ENCODE data around the gene FMN1. TPM values are rescaled to one million over a fixed set of nuclear protein-coding genes. Genes with fewer than 3 reads are reported as not detected.
A peak's percentile ranks its signal among the peaks of the same experiment; 100 is the strongest.

The FMN1 gene
- polyA plus RNA-seq, 3 donors = 0.28 to 3.7 (median 0.34) TPM

DNA sequence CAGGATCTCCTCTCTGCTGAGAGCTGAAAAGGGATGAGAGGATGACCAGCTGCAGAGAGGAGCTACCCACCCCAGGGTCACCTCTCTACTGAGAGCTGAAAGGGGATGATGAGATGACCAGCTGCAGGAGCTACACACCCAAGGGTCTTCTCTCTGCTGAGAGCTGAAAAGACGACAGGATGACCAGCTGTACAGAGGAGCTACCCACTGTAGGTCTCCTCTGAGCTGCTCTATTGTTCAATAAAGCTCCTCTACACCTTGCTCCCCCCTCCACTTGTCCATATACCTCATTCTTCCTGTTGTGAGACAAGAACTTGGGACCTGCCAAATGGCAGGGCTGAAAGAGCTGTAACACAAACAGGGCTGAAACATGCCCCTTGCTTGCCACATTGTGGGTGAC is 149.9 kb downstream of the FMN1 start:
- H3K4me3 Mint-ChIP-seq = no peak overlapping the region
- no peak overlapping the region for H2AFZ ChIP-seq (ENCODE audit: insufficient read depth, low read depth, low read length, poor library complexity, severe bottlenecking)
- H3K79me2 ChIP-seq (ENCODE audit: insufficient read depth, low read length) = no peaks in the 10 kb centered on the region
- WGBS (ENCODE audit: insufficient coverage) = 100% methylated on average over 1 of the region's 1 CpG
- H3K36me3 Mint-ChIP-seq = peaks cover 0 to 10% of the 10 kb centered on the region in 2 donors
- H3K9me3 ChIP-seq (replicated peaks in 1 of 2; ENCODE audit: control insufficient read depth in 1 of 2, insufficient read depth in 1 of 2, low read length in 2 of 2) = peaks cover 28 to 40% of the 10 kb centered on the region in 2 donors
- peak overlapping the region in 2 of 7 donors; percentile 13 to 50 for H3K27ac Mint-ChIP-seq
- no peaks in the 10 kb centered on the region for H3K27me3 ChIP-seq (ENCODE audit: control insufficient read depth in 2 of 2, insufficient read depth in 2 of 2, low read length in 2 of 2)
- intact Hi-C loops (cut with micrococcal nuclease) = no loop called here
- no peak overlapping the region for H3K27ac ChIP-seq (ENCODE audit: low read depth in 1 of 2, low read length in 2 of 2)
- no peak overlapping the region for H3K9ac ChIP-seq (ENCODE audit: insufficient read depth, low read length, poor library complexity, severe bottlenecking)
- H3K9me3 Mint-ChIP-seq = peaks cover 23 to 47% (median 37%) of the 10 kb centered on the region in 7 donors
- no peak for DNase-seq
- no peaks in the 10 kb centered on the region for H3K36me3 ChIP-seq (replicated peaks in 1 of 2; ENCODE audit: control insufficient read depth in 1 of 2, insufficient read depth in 2 of 2, low read length in 2 of 2)
- H4K20me1 ChIP-seq (ENCODE audit: insufficient read depth, low read length) = no peaks in the 10 kb centered on the region
- no peaks in the 10 kb centered on the region for H3K4me1 ChIP-seq (ENCODE audit: control insufficient read depth in 1 of 2, insufficient read depth in 2 of 2, low read length in 2 of 2)
- TF ChIP-seq, protein P1, sequence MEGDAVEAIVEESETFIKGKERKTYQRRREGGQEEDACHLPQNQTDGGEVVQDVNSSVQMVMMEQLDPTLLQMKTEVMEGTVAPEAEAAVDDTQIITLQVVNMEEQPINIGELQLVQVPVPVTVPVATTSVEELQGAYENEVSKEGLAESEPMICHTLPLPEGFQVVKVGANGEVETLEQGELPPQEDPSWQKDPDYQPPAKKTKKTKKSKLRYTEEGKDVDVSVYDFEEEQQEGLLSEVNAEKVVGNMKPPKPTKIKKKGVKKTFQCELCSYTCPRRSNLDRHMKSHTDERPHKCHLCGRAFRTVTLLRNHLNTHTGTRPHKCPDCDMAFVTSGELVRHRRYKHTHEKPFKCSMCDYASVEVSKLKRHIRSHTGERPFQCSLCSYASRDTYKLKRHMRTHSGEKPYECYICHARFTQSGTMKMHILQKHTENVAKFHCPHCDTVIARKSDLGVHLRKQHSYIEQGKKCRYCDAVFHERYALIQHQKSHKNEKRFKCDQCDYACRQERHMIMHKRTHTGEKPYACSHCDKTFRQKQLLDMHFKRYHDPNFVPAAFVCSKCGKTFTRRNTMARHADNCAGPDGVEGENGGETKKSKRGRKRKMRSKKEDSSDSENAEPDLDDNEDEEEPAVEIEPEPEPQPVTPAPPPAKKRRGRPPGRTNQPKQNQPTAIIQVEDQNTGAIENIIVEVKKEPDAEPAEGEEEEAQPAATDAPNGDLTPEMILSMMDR (IDR thresholded peaks at IDR 0.05) = no peak
- H3K4me2 ChIP-seq (replicated peaks; ENCODE audit: extremely low read depth, low read length, poor library complexity, severe bottlenecking) = no peak overlapping the region
- H3K4me3 ChIP-seq (replicated peaks in 1 of 3; ENCODE audit: low read depth in 2 of 3, low read length in 3 of 3) = no peak overlapping the region
- H3K4me1 Mint-ChIP-seq = no peaks in the 10 kb centered on the region
- H3K27me3 Mint-ChIP-seq (ENCODE audit: low read depth in 3 of 3) = peaks cover 0 to 1% (median 0%) of the 10 kb centered on the region in 3 donors

DNA sequence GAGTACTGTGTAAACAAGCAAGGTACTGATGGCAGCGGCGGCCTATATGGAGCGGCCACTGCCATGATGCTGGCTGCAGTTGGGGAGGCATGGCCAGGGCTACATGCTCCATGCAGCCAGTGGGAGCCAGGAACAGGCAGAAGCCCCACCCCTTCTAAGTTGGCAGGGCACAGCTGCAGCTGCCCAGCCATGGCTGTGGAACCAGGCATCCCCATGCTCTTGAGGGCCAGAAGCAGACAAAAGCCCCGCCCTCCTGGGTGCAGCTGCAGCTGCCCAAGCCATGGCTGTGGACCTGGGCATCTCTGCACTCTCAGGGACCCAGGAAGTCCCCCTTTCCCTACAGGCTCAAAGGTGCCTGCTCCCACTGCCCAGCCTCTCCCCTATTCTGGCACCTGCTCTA is 150.9 kb downstream of the FMN1 start:
- no peak for DNase-seq
- Histone ChIP-seq H3K79me2 (ENCODE audit: insufficient read depth, low read length) (no peaks in the 10 kb centered on the region), H3K27ac (ENCODE audit: low read depth in 1 of 2, low read length in 2 of 2) (no peak overlapping the region), H3K4me2 (replicated peaks; ENCODE audit: extremely low read depth, low read length, poor library complexity, severe bottlenecking) (no peak overlapping the region), H3K27me3 (ENCODE audit: control insufficient read depth in 2 of 2, insufficient read depth in 2 of 2, low read length in 2 of 2) (no peaks in the 10 kb centered on the region), H4K20me1 (ENCODE audit: insufficient read depth, low read length) (no peaks in the 10 kb centered on the region), H3K4me3 (replicated peaks in 1 of 3; ENCODE audit: low read depth in 2 of 3, low read length in 3 of 3) (no peak overlapping the region), H2AFZ (ENCODE audit: insufficient read depth, low read depth, low read length, poor library complexity, severe bottlenecking) (no peak overlapping the region), H3K4me1 (ENCODE audit: control insufficient read depth in 1 of 2, insufficient read depth in 2 of 2, low read length in 2 of 2) (no peaks in the 10 kb centered on the region), H3K36me3 (replicated peaks in 1 of 2; ENCODE audit: control insufficient read depth in 1 of 2, insufficient read depth in 2 of 2, low read length in 2 of 2) (no peaks in the 10 kb centered on the region), H3K9me3 (replicated peaks in 1 of 2; ENCODE audit: control insufficient read depth in 1 of 2, insufficient read depth in 1 of 2, low read length in 2 of 2) (peaks cover 25 to 30% of the 10 kb centered on the region in 2 donors), H3K9ac (ENCODE audit: insufficient read depth, low read length, poor library complexity, severe bottlenecking) (no peak overlapping the region)
- no peaks in the 10 kb centered on the region for H3K4me1 Mint-ChIP-seq
- TF ChIP-seq, protein P1 (IDR thresholded peaks at IDR 0.05) = no peak
- H3K4me3 Mint-ChIP-seq = no peak overlapping the region
- intact Hi-C loops (cut with micrococcal nuclease) = no loop called here
- WGBS (ENCODE audit: insufficient coverage) = 69% methylated on average over 4 of the region's 4 CpGs
- H3K9me3 Mint-ChIP-seq = peaks cover 20 to 38% (median 34%) of the 10 kb centered on the region in 7 donors
- H3K27me3 Mint-ChIP-seq (ENCODE audit: low read depth in 3 of 3) = peaks cover 0 to 1% (median 0%) of the 10 kb centered on the region in 3 donors
- no peak overlapping the region for H3K27ac Mint-ChIP-seq
- H3K36me3 Mint-ChIP-seq = peaks cover 0 to 8% of the 10 kb centered on the region in 2 donors
